Naive thymus-derived CD8-positive, alpha-beta T cell (primary cell): ENCODE results near the gene CCL17. TPM values are rescaled to one million over a fixed set of nuclear protein-coding genes. Genes with fewer than 3 reads are reported as not detected.
A peak's percentile ranks its signal among the peaks of the same experiment; 100 is the strongest.

Experiments
- ATAC-seq, 2 donors: fragments of 150-1000 bp; cut with Tn5 transposase in 1 of 2; sonication (Bioruptor Pico), chemical (Tn5 transposase) in 1 of 2; 1 replicate in 1 of 2; 2 replicates in 1 of 2; pipeline ENCODE4 v1.10.0; 2021; ENCODE audit warnings: mild to moderate bottlenecking in 2 of 2, moderate library complexity in 2 of 2
- POLR2A ChIA-PET: fragments of 350-600 bp; sonication (Branson Sonifier 250); formaldehyde crosslinking; loops from one replicate; lab custom pipeline; 2021; ENCODE audit warnings: antibody characterized with exemption; lab: Charles Lee
- DNase-seq, 10 donors: peaks; one replicate each; pipeline versions ENCODE4 v3.0.0 to v3.0.0-alpha.2; 2020 to 2022
- H3K27ac Mint-ChIP-seq, 10 donors: one replicate each; pipeline ENCODE4 v1.8.0; 2020 to 2022; ENCODE audit warnings: mild to moderate bottlenecking in 10 of 10, mixed read lengths in 10 of 10, moderate library complexity in 4 of 10, inconsistent platforms in 1 of 10
- H3K27me3 Mint-ChIP-seq, 5 donors: one replicate each; pipeline ENCODE4 v1.8.0; 2021 to 2022; ENCODE audit warnings: mixed read lengths in 5 of 5
- H3K36me3 Mint-ChIP-seq, 3 donors: one replicate each; pipeline ENCODE4 v1.8.0; 2020 to 2022; ENCODE audit warnings: mixed read lengths in 3 of 3, mild to moderate bottlenecking in 2 of 3, inconsistent platforms in 1 of 3
- H3K4me1 Mint-ChIP-seq, 4 donors: one replicate each; pipeline ENCODE4 v1.8.0; 2021 to 2022; ENCODE audit warnings: mixed read lengths in 4 of 4
- H3K4me3 Mint-ChIP-seq, 10 donors: one replicate each; pipeline ENCODE4 v1.8.0; 2020 to 2022; ENCODE audit warnings: mild to moderate bottlenecking in 10 of 10, mixed read lengths in 10 of 10, moderate library complexity in 6 of 10, inconsistent platforms in 1 of 10
- H3K9me3 Mint-ChIP-seq, 9 donors: one replicate each; pipeline ENCODE4 v1.8.0; 2020 to 2022; ENCODE audit warnings: mixed read lengths in 9 of 9, mild to moderate bottlenecking in 3 of 9, inconsistent platforms in 1 of 9, moderate library complexity in 1 of 9
- polyA plus RNA-seq, 3 donors: library from polyadenylated mRNA; unstranded; fragments of 300-500 nt; fragmentation: Illumina TruSeq; gene quantifications; one replicate each; pipeline ENCODE4 v1.2.3, GENCODE V29; 2021
- total RNA-seq, 8 experiments: library from RNA in 2 of 8; stranded (reverse) in 2 of 8; gene quantifications; one replicate each; pipeline ENCODE4 v1.2.3 and lab custom pipeline; 2021 to 2026

The CCL17 gene
- total and polyA plus RNA-seq, 5 experiments from 2014 or later: not detected

- Mint-ChIP-seq H3K27ac (no peak overlapping the region), H3K4me1 (peaks cover 0 to 16% (median 7%) of the 10 kb centered on the region in 4 donors), H3K9me3 (no peaks in the 10 kb centered on the region), H3K4me3 (no peak overlapping the region), H3K27me3 (peaks cover 0 to 2% (median 0%) of the 10 kb centered on the region in 5 donors), H3K36me3 (no peaks in the 10 kb centered on the region)
- DNase-seq (no peak), ATAC-seq (no peak)
- POLR2A ChIA-PET: interaction anchor here (0.6 kb wide), 1 partner anchor 106 kb away, joined by 3 read pairs; no protein-coding TSS in a partner anchor
Observed at GRCh38 chr16:57411362-57411976, 6.9 kb downstream of the CCL17 start.

- POLR2A ChIA-PET: no interaction called here
- Mint-ChIP-seq H3K36me3 (no peaks in the 10 kb centered on the region), H3K9me3 (no peaks in the 10 kb centered on the region), H3K27me3 (peaks cover 0 to 2% (median 0%) of the 10 kb centered on the region in 5 donors), H3K27ac (no peak overlapping the region), H3K4me3 (no peak overlapping the region), H3K4me1 (peaks cover 5 to 23% (median 16%) of the 10 kb centered on the region in 4 donors)
- ATAC-seq (no peak), DNase-seq (no peak)
Observed at GRCh38 chr16:57412584-57412983, 8.0 kb downstream of the CCL17 start.

- Mint-ChIP-seq H3K27ac (peak overlapping the region in 4 of 10 donors; percentile 28 to 56 (median 50)), H3K9me3 (no peaks in the 10 kb centered on the region), H3K4me3 (no peak overlapping the region), H3K4me1 (peaks cover 8 to 27% (median 21%) of the 10 kb centered on the region in 4 donors), H3K27me3 (peaks cover 0 to 2% (median 0%) of the 10 kb centered on the region in 5 donors), H3K36me3 (no peaks in the 10 kb centered on the region)
- DNase-seq: no peak
- POLR2A ChIA-PET: no interaction called here
- peak in 1 of 2 donors; percentile 13 for ATAC-seq
Observed at GRCh38 chr16:57413301-57413730, 8.7 kb downstream of the CCL17 start.

- ATAC-seq (no peak), DNase-seq (no peak)
- Mint-ChIP-seq H3K4me1 (peaks cover 10 to 30% (median 25%) of the 10 kb centered on the region in 4 donors), H3K9me3 (no peaks in the 10 kb centered on the region), H3K36me3 (no peaks in the 10 kb centered on the region), H3K27me3 (peaks cover 0 to 2% (median 0%) of the 10 kb centered on the region in 5 donors), H3K27ac (peak overlapping the region in 3 of 10 donors; percentile 28 to 56 (median 51)), H3K4me3 (no peak overlapping the region)
- POLR2A ChIA-PET: no interaction called here
Observed at GRCh38 chr16:57413733-57414132, 9.2 kb downstream of the CCL17 start.

- peak overlapping the region in 4 of 10 donors; percentile 23 to 93 (median 52) for H3K27ac Mint-ChIP-seq
- POLR2A ChIA-PET: interaction anchor here (1.0 to 3.8 kb wide), 7 partner anchors 17 to 149 kb away, joined by 3 to 43 read pairs (median 5); partner anchors contain the start of genes CIAPIN1 and COQ9
- ATAC-seq (no peak), DNase-seq (no peak)
- H3K36me3 Mint-ChIP-seq: no peaks in the 10 kb centered on the region
- H3K27me3 Mint-ChIP-seq: no peaks in the 10 kb centered on the region
- no peak overlapping the region for H3K4me3 Mint-ChIP-seq
- no peaks in the 10 kb centered on the region for H3K9me3 Mint-ChIP-seq
- peaks cover 13 to 44% (median 36%) of the 10 kb centered on the region in 4 donors for H3K4me1 Mint-ChIP-seq
Observed at GRCh38 chr16:57416084-57416483, 11.5 kb downstream of the CCL17 start.

GRCh38 chr16:57419506-57419905, 14.9 kb downstream of the CCL17 start:
- Mint-ChIP-seq H3K27ac (peak overlapping the region in 7 of 10 donors; percentile 53 to 96 (median 90)), H3K4me1 (peaks cover 14 to 50% (median 39%) of the 10 kb centered on the region in 4 donors), H3K36me3 (no peaks in the 10 kb centered on the region), H3K27me3 (no peaks in the 10 kb centered on the region), H3K4me3 (peak overlapping the region in 4 of 10 donors; percentile 18 to 65 (median 28)), H3K9me3 (no peaks in the 10 kb centered on the region)
- ATAC-seq: no peak
- no peak for DNase-seq
- POLR2A ChIA-PET: interaction anchor here (0.8 to 3.8 kb wide), 8 partner anchors 13 to 119 kb away, joined by 3 to 43 read pairs (median 8); partner anchors contain the start of genes CCDC102A, CIAPIN1, COQ9 and POLR2C

GRCh38 chr16:57422026-57422944, 17.7 kb downstream of the CCL17 start:
- Mint-ChIP-seq H3K4me1 (peaks cover 10 to 40% (median 28%) of the 10 kb centered on the region in 4 donors), H3K36me3 (peaks cover 0 to 3% (median 0%) of the 10 kb centered on the region in 3 donors), H3K27ac (peak overlapping the region in 4 of 10 donors; percentile 26 to 60 (median 38)), H3K27me3 (no peaks in the 10 kb centered on the region), H3K4me3 (no peak overlapping the region), H3K9me3 (no peaks in the 10 kb centered on the region)
- DNase-seq: no peak
- POLR2A ChIA-PET: interaction anchor here (0.6 to 0.9 kb wide), 3 partner anchors 23 to 492 kb away, joined by 3 read pairs; no protein-coding TSS in a partner anchor
- no peak for ATAC-seq

GRCh38 chr16:57423152-57423551, 18.6 kb downstream of the CCL17 start:
- ATAC-seq (no peak), DNase-seq (no peak)
- H3K9me3 Mint-ChIP-seq: no peaks in the 10 kb centered on the region
- no peak overlapping the region for H3K4me3 Mint-ChIP-seq
- H3K4me1 Mint-ChIP-seq: peaks cover 6 to 39% (median 23%) of the 10 kb centered on the region in 4 donors
- POLR2A ChIA-PET: interaction anchor here (2.2 kb wide), 1 partner anchor 10 kb away, joined by 10 read pairs; no protein-coding TSS in a partner anchor
- no peak overlapping the region for H3K27ac Mint-ChIP-seq
- peaks cover 5 to 11% (median 6%) of the 10 kb centered on the region in 3 donors for H3K36me3 Mint-ChIP-seq
- H3K27me3 Mint-ChIP-seq: no peaks in the 10 kb centered on the region

GRCh38 chr16:57424583-57424982, 20.0 kb downstream of the CCL17 start:
- DNase-seq: no peak
- H3K27ac Mint-ChIP-seq: peak overlapping the region in 3 of 10 donors; percentile 5 to 83 (median 47)
- no peaks in the 10 kb centered on the region for H3K27me3 Mint-ChIP-seq
- no peak for ATAC-seq
- no peak overlapping the region for H3K4me3 Mint-ChIP-seq
- POLR2A ChIA-PET: interaction anchor here (0.7 to 2.2 kb wide), 2 partner anchors 9 to 124 kb away, joined by 3 to 10 read pairs; no protein-coding TSS in a partner anchor
- H3K4me1 Mint-ChIP-seq: peaks cover 1 to 25% (median 12%) of the 10 kb centered on the region in 4 donors
- no peaks in the 10 kb centered on the region for H3K9me3 Mint-ChIP-seq
- H3K36me3 Mint-ChIP-seq: peaks cover 5 to 25% (median 10%) of the 10 kb centered on the region in 3 donors

- Mint-ChIP-seq H3K9me3 (no peaks in the 10 kb centered on the region), H3K27me3 (no peaks in the 10 kb centered on the region), H3K27ac (no peak overlapping the region), H3K4me1 (peaks cover 1 to 19% (median 8%) of the 10 kb centered on the region in 4 donors), H3K36me3 (peaks cover 8 to 43% (median 24%) of the 10 kb centered on the region in 3 donors), H3K4me3 (no peak overlapping the region)
- ATAC-seq (no peak), DNase-seq (no peak)
- POLR2A ChIA-PET: interaction anchor here (1.1 kb wide), 1 partner anchor 21 kb away, joined by 3 read pairs; the partner anchor contains the start of genes CIAPIN1 and COQ9
Observed at GRCh38 chr16:57426356-57426755, 21.8 kb downstream of the CCL17 start.

GRCh38 chr16:57427307-57427706, 22.7 kb downstream of the CCL17 start:
- Mint-ChIP-seq H3K9me3 (no peaks in the 10 kb centered on the region), H3K27me3 (no peaks in the 10 kb centered on the region), H3K27ac (peak overlapping the region in 8 of 10 donors; percentile 18 to 84 (median 72)), H3K4me3 (no peak overlapping the region), H3K4me1 (peaks cover under 1 to 23% (median 7%) of the 10 kb centered on the region in 4 donors), H3K36me3 (peaks cover 8 to 49% (median 24%) of the 10 kb centered on the region in 3 donors)
- no peak for ATAC-seq
- POLR2A ChIA-PET: no interaction called here
- no peak for DNase-seq

GRCh38 chr16:57427824-57428223, 23.3 kb downstream of the CCL17 start:
- peak overlapping the region in 5 of 10 donors; percentile 18 to 79 (median 69) for H3K27ac Mint-ChIP-seq
- H3K4me1 Mint-ChIP-seq: peaks cover 2 to 24% (median 9%) of the 10 kb centered on the region in 4 donors
- no peaks in the 10 kb centered on the region for H3K27me3 Mint-ChIP-seq
- H3K9me3 Mint-ChIP-seq: no peaks in the 10 kb centered on the region
- DNase-seq: no peak
- no peak overlapping the region for H3K4me3 Mint-ChIP-seq
- POLR2A ChIA-PET: no interaction called here
- peaks cover 8 to 52% (median 24%) of the 10 kb centered on the region in 3 donors for H3K36me3 Mint-ChIP-seq
- no peak for ATAC-seq
